Activated CD4-positive, alpha-beta T cell treated with anti-CD3 and anti-CD28 coated beads, Interleukin-10, Interleukin-2, amounts not matched to agents 100 ng/mL and 50 ng/mL, durations not matched to agents 16 hours and 8 hours (primary cell): Measurements from ENCODE around the gene ARMH4.

Source experiments
- DNase-seq: peaks from one replicate; pipeline ENCODE4 v3.0.0-alpha.2; 2020

The ARMH4 gene

DNA sequence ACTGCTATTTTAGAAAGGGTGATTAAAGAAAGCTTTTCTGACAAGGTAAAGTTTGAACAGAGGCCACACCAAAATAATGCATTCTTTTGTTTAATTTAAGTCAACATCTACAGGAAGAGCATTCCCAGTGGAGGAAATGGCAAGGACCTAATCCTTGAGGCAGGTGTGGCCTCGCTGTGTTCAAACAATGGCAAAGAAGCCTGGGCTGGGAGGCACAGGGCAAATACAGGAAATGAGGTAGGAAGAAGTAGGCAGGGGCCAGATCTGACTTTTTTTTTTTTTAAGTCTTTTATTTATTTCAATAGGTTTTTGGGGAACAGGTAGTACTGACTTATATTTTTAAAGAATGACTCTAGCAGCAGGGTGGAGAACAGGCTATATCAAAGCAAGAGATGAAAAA, 53.5 kb downstream of the ARMH4 start:
- no peak for DNase-seq

- DNase-seq, result no peak
These were observed 55.3 kb downstream of the ARMH4 start for GRCh38 chr14:58096731-58097130.

DNA sequence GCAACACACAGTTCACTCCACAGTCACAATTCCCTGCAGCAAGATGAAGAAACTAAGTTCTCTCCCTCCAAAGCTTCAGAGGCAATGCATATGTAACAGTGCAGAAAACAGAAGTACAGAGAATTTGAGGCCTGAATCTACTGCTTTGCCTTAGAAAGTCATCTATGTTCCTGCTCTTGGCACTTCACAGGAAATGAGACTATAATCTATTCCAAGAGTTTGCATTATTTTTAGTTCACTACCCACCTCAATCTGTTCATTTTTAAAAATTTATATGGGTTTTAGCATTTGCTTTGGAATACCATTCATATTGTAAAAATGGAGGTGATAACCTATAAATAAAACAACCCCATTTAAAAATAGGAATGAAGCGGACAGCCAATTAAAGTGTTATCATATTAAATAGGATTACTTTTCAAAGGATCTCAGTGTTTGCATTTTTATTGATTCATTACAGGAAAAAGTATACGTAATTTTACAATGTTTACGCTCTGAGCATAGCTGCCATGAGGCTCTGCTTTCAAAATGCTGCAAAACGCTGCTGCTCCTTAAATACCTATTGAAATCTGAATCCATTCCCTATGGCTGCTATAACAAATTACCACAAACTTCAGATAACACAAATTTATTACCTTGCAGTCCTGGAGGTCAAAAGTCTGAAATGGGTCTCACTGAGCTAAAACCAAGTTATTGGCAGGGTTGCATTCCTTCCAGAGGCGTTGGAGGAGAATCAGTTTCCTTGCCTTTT, 60.0 kb downstream of the ARMH4 start:
- DNase-seq, result no peak

DNA sequence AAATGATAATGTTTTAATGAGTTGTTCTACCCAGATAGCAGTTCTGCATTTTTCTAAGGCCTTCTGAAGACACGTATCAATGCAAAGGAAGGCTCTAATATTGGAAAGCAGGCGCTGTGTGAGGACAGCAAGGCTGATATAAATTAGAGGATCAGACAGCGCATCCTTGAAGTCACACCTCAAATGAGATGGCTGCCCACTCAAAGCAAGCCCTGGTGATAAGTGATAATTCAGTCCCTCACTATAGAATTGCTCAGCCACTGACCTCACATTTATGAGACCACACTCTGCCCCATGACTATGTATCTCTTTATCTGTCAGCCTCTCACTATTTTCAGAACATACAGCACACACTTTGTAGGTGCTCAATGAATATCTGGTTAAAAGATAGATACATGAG, 62.4 kb downstream of the ARMH4 start:
- no peak for DNase-seq

DNA sequence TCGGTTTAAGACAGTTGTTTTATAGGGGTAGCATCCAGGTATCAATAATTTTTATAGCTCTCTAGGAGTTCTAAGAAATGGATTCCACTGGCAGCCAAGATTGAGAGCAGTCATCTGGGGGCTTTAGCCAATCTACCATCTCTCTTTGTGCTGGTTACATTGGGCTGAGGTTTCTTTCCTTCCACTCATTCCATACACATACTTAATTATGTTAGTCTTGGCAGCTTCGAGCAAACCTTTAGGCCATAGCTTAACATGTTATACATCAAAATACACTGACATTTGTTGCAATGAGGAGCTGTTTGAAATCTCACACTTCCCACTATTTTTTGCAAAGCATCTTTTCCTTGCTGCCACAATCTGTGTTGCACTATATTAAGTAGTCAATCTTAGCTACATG, 63.1 kb downstream of the ARMH4 start:
- DNase-seq, result no peak

DNA sequence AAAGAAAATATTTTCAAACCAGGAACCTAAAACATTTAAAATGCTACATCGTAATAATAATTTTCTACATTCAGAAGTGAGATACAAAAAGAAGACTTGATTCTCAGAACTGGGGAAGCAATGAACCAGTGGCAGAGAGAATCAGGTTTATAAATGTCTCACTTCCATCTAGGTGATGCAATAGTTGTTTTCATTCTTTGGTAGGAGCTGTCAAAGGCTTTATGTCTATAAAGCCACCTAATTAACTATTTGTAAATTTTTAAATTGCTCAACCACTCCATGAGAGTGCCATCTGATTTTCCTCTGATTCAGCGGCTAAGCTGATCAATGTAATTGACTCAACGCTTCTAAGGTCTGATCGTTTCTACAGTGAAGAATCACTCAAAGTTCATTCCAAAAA, 66.1 kb downstream of the ARMH4 start:
- no peak for DNase-seq

DNA sequence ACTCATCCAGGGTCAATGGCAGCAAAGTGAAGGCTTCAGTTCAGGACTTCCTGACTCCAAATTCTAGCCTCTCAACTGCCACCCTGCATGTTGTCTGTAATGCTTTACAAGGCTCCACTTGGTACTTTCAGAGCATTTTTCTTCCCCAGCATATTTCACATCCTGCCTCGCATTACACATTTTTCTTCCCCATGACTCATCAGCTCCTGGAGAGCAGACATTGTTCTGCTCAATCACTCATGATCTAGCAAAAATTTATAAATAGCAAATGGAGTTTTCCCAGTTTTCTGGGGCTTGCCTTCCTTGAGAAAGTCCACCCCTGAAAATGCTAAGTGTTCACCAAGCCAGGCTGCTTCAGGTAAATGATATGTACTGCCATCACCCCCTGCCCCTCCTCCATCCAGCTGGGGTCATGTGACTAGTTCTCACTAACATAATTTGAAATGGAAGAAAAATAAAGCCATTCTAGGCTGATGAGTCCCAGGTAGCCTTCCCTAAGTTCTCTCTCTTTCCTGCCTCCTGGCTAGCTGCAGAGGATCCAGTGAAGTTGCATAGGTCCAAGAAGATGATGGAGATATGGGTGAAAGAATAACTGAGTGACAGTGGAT, 69.4 kb downstream of the ARMH4 start:
- DNase-seq, result peak; percentile 7

- no peak for DNase-seq
These were observed 70.0 kb downstream of the ARMH4 start for GRCh38 chr14:58082011-58082410.

- no peak for DNase-seq
These were observed 73.5 kb downstream of the ARMH4 start for GRCh38 chr14:58078471-58078870.

DNA sequence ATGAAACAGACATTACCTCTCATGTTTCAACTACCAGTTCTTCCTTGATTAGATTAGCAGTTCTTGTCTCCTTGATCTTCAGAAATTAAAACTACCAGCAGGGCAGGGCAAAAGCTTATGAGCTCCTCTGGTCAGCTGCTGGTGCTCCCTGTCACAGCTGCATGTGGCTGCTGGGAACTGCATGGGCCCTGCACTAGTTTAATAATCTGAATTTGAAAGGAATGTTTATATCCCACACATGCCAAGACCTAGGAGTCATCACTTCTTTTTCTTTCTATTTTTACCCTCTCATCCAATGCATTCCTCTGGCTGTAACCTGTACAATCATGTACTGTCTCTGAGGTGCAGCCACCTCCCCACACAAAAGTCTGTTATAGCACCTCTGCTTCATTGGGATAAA, 73.9 kb downstream of the ARMH4 start:
- no peak for DNase-seq

GRCh38 chr14:58077621-58078020, 74.4 kb downstream of the ARMH4 start:
- no peak for DNase-seq

DNA sequence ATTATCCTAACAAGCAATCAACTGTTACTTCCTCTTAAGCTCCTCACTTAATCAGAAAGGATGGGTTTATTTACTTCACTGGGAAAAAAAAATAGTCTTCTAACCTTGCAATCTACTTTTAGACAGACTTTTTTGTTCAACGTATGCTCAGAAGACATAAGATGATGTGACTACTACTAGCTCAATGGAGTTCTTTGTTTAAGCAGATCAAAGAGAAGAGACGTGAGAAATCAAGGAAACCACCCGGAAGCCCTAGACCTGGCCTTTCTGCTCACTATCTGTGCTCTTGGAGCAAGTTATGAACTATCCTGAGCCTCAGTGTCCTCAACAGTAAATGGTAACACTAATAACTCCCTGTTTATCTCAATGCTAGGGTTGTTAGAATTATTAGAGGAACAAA, 78.5 kb downstream of the ARMH4 start:
- DNase-seq, result no peak

- peak; percentile 60 for DNase-seq
These were observed 79.5 kb downstream of the ARMH4 start for GRCh38 chr14:58072288-58073071.

DNA sequence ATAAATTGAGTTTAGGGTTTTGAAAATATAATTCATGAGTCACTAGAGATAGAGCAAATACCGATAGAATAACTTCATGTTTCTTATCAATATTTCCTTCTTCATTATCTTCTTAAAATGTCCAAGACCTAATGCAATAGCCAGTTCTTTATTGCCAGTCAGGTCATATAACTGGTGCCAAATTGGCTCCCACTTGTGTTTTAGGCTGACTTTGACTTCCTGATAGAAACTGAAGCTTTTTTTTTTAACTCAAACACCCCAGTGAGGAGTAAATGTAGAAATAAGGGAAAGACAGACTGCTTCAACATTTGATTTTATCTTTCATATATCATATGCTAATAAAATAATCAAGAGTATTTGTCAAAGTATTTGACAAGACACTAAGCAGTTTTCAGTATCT, 80.7 kb downstream of the ARMH4 start:
- no peak for DNase-seq

GRCh38 chr14:58068306-58068705, 83.7 kb downstream of the ARMH4 start:
- DNase-seq, result no peak

- no peak for DNase-seq
These were observed 85.9 kb downstream of the ARMH4 start for GRCh38 chr14:58066115-58066514.

DNA sequence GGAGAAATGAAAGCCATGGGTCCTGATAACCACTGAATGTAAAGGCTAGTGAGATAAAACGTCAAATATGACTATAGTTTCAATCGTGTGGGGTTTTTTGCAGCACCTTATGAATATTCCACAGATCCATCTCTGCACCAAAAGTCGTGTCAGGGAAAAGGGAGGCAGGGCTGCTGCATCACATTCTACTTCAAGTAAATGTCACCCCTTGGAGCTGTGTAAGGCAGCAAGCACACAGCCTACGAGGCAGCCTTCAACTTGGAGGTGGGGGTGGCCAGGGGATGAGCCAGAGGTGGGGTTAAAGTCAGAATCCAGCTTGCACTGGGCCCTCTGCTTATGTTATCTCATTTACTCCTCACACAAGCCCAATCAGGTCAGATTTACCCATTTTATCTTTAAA, 90.4 kb downstream of the ARMH4 start:
- DNase-seq, result no peak

DNA sequence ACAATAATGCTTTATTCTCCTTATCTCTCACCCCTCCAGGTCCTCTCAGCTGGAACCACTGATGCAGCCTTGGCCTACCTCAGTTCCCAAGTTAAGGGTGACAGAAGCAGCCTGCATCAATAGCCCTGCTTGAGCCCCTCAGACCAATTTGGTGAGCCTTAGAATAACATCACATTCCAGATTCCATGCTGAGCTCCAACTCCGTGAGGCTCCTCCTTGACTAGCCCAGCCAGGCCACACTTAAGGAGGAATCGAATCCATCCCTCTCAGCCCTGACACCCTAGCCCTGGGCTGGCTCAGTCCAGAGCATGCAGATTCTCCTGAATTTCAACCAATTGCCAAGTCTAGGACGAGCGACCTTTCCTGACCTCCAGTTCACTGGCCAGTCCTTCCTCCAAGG, 91.1 kb downstream of the ARMH4 start:
- no peak for DNase-seq

GRCh38 chr14:58060077-58060476, 91.9 kb downstream of the ARMH4 start:
- no peak for DNase-seq

DNA sequence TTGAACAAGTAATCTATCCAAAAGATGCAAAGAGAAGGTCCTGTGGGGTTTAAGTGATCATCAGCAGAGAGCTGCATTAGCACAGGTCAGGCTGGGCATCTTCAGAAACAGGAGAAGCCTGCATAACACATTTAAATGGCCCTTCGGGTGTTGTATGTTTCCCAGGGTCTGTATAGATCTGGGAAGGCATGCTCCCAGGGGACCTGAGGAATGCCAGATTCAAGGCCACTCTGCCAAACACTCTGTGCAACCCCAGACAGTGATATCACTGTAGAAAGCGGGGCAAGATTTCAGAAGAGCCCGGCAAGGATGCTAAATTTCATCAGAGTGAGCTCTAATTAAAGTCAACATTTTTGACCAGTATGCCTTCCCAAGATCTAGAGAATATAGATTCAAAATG, 92.9 kb downstream of the ARMH4 start:
- DNase-seq, result no peak

GRCh38 chr14:58055497-58056010, 96.5 kb downstream of the ARMH4 start:
- DNase-seq, result no peak

- no peak for DNase-seq
These were observed 97.9 kb downstream of the ARMH4 start for GRCh38 chr14:58054100-58054499.

- DNase-seq, result no peak
These were observed 103.8 kb downstream of the ARMH4 start for GRCh38 chr14:58048219-58048618.

GRCh38 chr14:58027904-58028303, 124.1 kb downstream of the ARMH4 start:
- no peak for DNase-seq
